ENCODE results near the gene EFNA5.
"Not testable (repeated sequence)": the region's sequence is repeated elsewhere in the genome, so short reads cannot be mapped to it uniquely, and the experiment has no call there.

EFNA5 gene

DNA sequence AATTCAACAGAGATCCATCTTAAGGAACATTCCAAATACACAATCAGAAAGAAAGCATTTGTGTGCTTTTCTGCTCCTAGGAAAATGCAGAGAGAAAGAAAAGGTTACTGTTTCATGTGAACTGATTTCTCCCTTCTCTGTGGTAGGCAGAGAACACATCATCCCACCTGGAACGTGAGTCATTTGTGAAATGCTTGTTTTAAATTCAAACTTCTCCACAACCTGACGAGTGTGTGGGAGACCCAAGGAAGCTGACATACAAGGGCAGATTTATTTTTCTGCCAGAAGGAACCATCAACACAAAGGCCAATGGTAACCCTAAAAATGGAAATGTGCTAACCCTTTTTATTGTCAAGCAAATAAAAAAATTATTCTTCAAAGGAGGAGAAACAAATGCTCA, 156.4 kb downstream of the EFNA5 start:
- DNase-seq, result no peak

DNA sequence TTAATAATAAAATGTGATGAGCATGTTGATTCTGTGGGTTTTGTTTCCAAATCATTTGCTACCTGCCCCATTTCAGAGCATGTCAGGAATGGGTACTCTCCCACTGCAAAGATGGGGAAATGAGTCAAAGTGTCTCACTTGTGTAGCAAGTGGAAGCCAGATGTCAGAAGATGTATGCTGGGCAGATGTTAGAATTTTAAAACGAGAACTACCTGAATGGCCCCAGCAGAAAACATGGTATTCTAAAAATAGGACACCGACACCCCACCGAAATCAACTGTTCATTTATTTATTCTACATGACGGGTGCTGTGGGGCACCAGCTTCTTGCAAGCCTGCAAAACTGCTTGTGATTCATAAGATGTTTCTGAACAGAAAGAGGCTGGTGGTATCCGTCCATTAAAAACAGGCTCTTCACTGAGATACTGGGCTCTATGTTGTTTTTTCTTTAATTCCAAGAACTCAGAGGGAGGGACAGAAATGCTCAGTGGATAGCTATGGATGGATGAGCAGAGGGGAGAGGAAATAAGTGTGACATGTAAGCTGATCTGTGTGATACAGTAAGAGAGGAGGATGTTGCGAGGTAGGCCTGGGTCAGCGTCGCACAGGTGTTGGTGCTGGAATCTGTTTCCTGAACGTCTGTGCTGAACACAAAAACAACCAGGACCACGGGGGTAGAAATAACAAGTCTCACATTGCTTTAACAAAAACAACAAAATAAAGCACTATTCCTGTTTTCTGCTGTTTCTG, 157.2 kb downstream of the EFNA5 start:
- DNase-seq, result no peak

DNA sequence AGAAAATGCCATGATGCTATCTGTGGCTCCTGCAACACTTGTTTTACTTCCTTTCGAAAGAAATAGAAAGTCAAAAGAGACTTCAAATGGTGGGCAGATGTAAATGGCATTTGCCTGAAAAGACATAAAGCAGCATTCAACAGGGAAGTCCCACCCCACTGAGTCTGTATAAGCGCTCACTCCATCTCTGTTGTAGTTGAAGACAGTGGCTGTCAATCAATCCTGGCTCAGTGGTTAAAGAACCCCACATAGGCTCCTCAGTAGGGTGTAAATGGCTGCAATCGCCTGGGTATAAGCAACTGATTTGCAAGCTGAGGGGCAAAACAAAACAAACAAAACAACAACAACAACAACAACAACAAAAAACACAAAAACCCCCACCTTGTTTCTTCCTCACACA, 158.7 kb downstream of the EFNA5 start:
- no peak for DNase-seq

DNA sequence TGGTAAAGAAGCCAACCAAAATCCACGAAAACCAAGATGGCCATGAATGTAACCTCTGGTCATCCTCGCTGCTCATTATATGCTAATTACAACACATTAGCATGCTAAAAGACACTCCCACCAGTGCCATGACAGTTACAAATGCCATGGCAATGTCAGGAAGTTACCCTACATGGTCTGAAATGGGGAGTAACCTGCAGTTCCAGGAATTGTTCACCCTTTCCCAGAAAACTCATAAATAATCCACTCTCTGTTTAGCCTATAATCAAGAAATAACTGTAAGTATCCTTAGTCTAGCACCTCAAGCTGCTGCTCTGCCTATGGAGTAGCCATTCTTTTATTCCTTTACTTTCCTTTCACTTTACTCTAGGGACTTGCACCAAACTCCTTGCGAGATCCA, 160.6 kb downstream of the EFNA5 start:
- no peak for DNase-seq

DNA sequence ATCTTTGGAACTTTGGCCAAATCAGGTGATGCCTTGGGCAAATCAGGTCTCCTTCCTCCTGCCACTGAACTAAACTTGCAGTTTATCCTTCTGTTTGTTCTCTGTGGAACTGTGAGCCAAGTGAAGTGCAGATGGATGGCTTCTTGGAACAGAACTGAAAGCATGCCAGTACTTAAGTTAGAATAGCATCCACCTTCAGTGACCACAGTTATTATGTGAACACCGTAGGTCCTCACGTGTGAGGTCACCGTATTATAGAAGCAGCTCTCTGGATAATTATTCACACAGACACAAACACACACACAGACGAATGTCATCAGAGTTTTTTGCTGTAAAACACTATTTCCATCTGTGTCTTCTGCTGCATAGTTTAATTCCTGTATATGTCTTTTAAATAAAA, 162.6 kb downstream of the EFNA5 start:
- DNase-seq, result no peak

DNA sequence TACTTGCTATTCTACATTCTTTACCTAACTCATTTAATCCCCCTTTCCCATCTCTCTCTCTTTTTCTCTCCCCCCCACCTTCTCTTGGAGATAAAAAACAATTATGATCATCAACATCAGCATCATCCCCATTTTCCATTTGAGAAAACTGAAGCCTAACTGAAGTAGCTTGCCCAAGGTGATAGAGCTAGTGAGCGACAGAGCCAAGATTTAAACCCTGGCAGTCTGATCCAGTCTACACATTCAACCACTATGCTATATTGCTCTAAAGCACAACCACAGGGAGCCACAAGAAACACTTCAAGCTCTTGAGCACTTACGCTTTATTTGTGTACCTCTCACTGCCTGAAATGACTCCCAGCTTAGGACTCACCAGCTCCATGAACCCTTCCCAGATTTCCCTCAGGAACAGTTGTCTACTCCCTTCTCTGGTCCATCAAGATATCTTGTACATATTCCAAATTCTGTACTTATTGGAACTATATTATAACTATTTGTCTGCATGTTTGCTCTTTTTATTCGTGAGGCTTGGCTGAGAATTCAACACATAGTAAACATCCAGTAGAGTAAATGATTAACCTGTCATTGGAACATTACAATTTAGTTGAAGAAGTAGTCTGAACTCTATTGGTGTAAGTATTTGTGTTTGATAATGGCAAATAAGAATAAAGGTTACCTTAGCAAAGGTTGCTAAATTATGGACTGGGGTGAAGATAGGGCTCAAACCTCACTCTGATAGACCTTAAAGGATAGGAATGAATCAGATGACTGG, 164.8 kb downstream of the EFNA5 start:
- no peak for DNase-seq

DNA sequence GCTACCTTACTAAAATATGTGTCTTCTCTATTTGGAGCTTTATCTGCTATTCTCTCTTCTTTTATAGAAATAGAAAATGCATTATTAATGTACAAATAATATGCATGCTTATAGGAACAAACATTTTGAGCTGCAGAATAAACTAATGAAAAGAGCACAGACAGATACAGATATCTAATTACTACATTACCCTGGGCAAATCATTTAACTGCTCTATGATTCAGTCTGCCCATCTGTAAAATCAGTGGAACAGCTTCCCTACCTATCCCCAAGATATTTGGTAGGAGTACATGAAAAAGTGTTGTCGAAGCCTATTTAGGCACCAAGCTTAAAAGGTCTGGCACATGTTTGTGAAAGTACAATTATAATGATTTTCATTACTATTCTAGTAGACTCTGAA, 166.3 kb downstream of the EFNA5 start:
- DNase-seq, result no peak

DNA sequence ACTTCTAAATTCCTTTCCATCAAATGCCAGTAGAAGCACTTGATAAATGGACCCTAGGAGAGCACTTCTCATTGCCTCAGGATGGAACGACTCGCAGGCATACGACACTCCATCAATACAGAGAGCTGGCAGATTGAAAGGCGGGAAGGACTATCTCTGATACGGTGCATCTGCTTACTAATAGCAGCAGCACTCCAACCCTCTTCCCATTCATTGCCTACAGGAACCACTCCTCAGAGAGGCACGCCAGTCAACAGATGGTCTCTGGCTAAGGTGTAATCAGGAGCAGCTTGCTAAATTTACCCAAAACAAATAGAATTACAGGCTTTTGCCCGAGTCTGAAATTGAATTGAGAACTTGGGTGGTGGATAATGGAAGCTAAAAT, 168.1 kb downstream of the EFNA5 start:
- DNase-seq, result peak; percentile 90

DNA sequence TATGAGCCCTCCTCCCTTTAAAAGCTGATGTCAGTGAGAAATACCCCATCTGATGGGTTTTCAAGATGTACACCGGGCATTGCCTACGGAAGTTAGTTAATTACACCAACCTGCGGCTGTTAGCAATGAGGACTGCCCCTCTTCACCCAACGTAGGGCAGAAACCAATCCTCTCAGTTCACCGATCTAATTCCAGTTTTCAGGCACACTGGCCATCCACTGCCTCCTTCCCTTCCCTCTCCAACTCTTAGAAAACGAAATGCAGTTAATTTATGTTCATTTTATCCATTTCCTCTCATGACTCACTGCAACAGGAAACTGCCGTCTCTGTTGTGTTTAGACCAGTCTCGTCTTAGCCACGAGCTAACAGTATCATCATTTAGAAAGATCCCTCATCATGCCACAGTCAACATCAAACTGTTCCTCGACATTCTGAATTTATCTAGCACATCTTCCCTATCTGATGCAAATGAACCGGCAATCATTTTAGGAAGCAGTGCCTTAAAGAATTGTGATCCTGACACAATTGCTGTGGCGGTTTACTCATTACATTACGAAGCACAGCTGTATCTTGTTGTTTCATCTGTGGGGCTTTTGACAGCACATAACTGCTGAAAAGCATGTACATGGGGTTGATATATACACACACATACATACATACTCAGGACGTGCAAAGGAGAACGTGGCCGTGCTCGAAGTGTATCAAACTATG, 168.6 kb downstream of the EFNA5 start:
- peak; percentile 59 for DNase-seq

DNA sequence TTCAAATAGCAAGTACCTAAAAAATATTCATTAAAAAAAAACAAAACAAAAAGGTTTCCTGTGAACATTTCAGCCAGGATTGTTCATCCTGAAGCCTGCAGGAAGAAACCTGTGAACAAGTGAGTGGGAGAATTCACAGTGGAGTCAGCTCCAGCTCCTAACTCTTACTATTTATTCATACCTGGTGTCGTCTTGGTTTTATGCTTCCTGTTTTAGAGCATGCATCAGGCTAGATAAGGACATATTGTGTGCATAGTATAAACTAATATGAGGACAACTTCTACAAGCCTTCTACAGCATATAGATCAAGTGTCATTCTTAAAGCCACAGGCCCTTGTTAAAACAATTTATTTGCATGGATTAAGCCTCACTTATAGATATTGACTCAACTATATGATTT, 169.9 kb downstream of the EFNA5 start:
- DNase-seq, result no peak

DNA sequence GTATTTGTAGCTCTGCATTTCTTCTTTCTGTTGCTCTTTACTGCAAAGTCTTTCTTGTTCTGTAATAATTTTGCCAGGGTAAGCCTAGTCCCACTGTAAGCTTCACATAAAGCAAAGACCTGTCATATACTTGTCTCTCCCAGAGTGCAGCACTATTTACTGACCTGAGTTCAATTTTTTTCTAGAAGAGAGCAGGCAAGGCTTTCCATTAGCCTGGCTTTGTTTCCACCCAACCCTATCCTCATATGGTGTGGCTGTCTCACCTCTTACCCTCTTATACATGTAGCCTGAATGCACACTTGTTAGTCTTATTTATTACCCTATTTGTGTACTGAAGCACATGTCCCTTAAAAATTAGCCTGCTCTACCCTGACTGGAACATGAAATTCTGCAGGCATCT, 170.4 kb downstream of the EFNA5 start:
- DNase-seq, result no peak

DNA sequence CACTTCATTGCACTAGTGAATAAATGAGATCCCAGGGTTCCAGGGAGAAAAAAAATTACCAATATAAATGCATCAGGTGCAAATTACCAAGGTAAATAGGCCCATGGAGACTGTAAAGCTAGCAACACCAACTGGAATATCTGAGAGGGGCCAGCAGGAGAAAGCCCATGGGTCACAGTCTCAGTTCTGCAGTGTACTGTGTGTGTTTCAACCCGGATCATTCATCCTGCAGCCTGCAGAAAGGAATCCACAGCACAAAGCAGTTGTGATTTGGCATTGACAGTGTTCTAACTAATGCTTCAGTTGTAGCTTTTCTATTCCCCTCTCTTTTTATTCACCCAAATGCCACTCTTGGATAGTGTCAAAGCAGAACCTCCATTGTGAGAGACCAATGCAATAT, 171.0 kb downstream of the EFNA5 start:
- no peak for DNase-seq

DNA sequence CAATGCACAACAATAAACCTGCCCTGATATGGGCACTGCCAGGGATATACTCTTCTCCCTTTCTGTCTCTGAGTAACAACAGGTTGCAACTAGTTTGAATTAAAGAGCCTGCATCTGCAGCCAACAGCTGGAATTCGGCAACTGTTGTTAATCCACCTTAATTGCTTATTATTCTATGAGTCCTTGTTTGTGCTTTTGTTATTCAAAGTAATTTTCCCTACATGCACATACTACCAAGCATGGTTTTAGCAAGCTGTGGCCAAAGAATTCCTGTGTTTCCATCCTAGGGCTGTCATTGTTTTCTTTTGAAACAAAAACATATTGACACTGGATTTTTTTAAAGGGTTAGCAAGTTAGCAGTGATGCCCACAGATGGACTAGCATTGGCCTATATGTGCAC, 171.5 kb downstream of the EFNA5 start:
- no peak for DNase-seq

DNA sequence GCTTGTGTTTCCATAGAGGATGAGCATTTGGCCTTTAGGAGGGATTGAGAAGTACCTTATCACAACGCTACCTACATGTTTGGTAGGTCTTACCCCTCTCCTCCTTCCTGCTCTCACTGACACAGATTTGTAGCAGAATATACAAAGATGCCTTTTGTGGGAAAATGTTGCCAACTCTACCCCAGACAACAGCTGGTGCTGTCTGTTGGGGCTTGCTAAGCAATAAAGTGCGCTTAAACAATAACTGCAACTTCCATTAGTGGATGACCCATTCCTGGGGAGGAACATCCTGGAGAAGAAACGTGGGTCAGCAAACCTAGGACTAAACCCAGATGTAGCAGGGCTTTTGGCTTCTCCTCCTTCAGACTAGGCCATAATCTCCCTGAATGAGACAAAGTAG, 174.3 kb downstream of the EFNA5 start:
- DNase-seq, result no peak

DNA sequence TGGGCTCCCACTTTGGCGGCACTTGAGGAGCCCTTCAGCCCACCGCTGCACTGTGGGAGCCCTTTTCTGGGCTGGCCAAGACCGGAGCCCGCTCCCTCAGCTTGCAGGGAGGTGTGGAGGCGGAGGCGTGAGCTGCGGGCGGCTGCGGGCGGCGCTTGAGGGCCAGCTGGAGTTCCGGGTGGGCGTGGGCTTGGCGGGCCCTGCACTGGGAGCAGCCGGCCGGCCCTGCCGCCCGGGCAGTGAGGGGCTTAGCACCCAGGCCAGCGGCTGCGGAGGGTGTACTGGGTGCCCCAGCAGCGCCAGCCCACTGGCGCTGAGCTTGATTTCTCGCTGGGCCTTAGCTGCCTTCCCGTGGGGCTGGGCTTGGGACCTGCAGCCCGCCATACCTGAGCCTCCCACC, 176.6 kb downstream of the EFNA5 start:
- not testable (repeated sequence) for DNase-seq

DNA sequence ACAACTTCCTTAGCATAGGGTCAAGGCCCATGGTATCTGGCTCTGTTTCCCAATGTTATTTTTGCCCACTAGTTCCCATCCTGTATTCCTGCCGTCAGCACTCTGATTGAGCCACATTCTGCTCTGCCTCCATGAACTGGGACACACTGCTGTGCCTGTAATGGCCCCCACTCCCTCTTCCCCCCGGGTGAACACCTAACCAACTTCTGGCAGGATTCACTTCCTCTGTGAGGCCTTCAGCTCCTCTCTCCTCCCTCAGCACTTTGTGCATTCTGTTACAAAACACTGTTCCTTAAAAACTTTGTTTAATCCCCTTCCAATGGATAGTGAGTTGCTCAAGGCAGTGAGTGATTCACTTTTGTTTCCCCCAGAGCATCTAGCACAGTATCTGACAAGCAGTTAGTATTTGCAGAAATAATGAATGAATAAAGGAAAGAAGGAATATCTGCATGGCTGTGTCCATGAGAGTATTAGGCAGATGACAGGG, 183.6 kb downstream of the EFNA5 start:
- DNase-seq, result no peak

DNA sequence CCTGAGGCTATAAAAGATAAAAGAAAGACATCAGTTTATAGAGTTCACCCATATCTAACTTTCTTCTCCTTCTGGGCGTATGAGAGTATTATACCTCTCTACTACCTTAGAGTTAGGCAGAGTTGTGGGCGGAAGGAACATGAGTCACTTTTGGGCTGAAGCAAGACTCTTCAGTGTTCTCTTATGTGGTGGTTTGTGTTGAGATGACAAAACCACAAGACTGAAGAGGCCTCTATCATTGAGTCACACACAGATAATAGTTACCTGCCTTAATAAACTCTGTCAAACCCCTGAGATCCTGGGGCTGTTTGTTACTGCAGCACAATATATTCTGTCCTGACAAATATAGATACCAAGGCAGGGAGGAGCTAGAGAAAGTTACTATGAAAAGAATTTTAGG, 184.2 kb downstream of the EFNA5 start:
- DNase-seq, result no peak

DNA sequence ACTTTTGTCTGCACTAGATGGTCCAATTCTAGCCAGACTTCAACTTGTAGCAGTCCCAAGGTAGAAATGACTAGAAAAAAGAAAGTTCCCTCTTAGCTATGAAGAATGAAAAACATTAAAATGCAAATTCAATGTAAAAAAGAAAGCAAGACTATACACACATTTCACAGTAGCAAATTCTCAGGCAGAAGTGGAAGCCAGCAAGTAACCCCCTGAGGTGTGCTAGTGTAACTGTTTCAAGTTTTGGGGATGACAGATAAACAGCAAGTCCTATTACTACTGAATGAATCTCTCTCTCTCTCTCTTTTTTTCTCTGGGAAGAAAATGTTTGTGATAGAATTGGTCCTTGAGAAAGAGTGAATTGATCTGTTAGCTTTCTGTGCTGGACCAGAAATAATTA, 185.6 kb downstream of the EFNA5 start:
- no peak for DNase-seq

DNA sequence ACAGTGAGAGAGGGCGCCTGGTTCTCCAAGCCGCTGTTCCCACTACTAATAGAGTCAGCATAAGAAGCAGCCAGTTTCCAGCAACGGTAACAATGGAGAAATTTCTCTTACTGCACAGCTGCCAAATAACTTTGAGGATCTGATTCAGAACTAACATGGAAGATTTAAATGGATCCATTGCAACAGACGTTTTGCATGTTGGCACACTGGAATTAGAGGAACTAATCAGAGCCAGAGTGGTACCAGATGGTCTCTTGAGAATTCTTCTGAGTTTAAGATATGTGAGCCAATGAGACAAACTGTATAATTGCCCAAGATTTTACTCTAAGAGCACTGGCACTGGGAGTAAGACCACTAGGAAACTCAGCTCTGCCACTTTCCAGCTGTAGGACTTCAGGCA, 186.5 kb downstream of the EFNA5 start:
- no peak for DNase-seq

DNA sequence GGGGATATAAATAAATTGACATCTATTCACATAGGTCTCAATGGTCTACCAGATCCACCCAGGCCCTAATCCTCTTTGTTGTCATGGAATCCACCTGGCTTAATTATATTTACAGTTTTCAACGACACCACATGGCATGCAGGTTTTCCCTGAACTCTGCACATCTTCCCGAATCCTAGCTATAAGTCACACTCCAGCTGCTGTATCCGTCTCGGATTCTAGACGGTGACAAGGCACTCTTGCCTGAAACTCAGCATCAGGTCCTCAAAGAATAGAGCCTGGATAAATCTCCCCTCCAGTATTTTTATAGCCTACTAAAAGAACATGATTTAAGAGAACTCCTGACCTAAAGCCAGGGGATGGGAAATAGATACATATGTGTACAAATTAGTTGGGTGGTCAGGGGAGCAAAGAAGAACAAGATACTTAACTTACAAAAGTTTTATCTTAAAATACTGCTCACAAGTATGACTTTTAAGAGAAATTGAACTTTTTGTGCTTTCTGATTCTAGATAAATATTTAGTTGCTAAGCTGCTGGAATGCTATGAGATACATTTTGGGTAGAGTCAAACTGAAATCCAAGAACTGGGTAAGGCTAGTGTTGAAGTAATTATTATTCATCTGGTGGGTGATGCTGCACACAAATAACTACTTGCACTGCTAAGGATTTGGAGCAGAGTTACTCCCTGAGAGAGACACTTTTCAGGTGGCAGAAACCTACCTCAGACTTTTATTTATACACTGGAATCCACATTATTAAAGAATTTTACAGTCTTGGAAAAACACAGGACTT, 187.3 kb downstream of the EFNA5 start:
- DNase-seq, result peak; percentile 57

DNA sequence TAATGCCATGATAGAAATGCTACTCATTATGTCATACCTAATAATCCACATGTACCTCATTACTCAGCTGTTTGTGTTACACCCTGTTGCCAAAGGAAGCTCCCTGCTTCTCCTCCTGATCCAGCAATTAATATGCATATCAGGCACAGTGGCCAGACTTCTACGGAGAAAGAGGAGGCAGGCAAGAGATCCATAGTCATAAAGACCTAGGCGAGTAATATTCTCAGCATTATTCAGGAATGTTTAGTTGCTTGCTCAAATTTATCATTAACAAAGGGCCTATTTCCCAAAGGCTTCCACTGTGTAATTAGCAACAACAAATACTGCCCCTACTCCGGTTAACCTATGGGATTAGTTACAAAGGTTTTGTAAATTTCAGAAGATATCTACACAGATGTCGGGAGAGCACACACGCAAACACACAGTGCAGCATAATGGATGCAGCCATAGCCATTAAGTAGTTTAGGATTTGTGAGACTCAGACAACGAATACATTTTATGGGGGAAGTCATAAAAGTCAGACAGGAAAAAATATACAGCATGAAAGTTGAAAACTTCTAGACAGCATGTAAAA, 192.6 kb downstream of the EFNA5 start:
- DNase-seq, result no peak

DNA sequence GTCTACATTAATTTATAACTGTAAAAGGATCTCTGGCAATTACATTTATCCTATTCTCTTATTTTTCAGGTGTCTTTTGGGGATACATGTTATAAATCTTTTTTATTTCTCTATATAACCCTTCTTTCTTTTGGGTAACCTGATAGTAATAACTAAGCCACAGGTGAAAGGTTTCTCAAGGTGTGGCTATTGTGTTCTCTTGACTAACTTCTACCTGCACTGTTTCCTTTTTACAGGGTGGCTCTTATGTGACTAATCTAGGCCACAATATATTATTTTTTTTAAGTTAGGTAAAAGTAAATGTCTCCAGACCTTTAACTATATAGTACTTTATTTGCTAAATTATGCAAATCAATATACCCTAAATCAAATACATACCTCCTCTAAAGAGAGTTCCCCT, 193.2 kb downstream of the EFNA5 start:
- no peak for DNase-seq

DNA sequence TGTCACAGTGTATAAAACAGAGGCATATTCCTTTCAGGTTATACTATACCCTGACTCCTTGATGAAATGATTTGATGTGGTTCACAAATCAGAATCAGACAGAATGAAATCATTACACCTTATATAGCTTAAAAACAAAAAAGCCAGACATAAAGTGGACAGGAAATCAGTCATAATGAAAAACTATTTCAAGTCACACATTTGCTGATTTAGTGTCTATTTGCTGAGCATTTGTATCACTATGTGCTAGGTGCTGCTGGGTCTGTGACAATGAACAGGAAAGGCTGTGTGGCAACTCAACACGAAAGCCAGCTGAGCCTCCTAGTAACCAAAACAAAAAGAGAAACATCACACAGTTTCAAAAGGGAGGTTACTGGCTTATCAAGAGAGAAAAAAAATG, 194.0 kb downstream of the EFNA5 start:
- DNase-seq, result no peak
